ENCODE results near the gene ATP11A.

ATP11A gene

GRCh38 chr13:112702341-112702985 is 12.6 kb downstream of the ATP11A start:
- no peak for TF ChIP-seq CTCF (IDR thresholded peaks at IDR 0.05; ENCODE audit: insufficient read depth, missing control alignments)
- no peak for FAIRE-seq
- no peak for DNase-seq (ENCODE audit: insufficient read length, low spot score)

- DNase-seq (ENCODE audit: insufficient read length, low spot score): no peak
These were observed 13.1 kb downstream of the ATP11A start for GRCh38 chr13:112702986-112703379.

GRCh38 chr13:112703449-112704284 is 13.8 kb downstream of the ATP11A start:
- no peak for TF ChIP-seq CTCF (IDR thresholded peaks at IDR 0.05; ENCODE audit: insufficient read depth, missing control alignments)
- DNase-seq (ENCODE audit: insufficient read length, low spot score) (no peak), FAIRE-seq (no peak)

More at GRCh38 chr13:112702986-112703379, 13.1 kb downstream of the ATP11A start:
- FAIRE-seq: no peak
- TF ChIP-seq CTCF (IDR thresholded peaks at IDR 0.05; ENCODE audit: insufficient read depth, missing control alignments): no peak

- DNase-seq (ENCODE audit: insufficient read length, low spot score) (peak; percentile 60), FAIRE-seq (no peak)
- no peak for TF ChIP-seq CTCF (IDR thresholded peaks at IDR 0.05; ENCODE audit: insufficient read depth, missing control alignments)
These were observed 14.7 kb downstream of the ATP11A start for GRCh38 chr13:112704308-112705145.

GRCh38 chr13:112705286-112705685 is 15.4 kb downstream of the ATP11A start:
- DNase-seq (ENCODE audit: insufficient read length, low spot score) (no peak), FAIRE-seq (no peak)
- TF ChIP-seq CTCF (IDR thresholded peaks at IDR 0.05; ENCODE audit: insufficient read depth, missing control alignments): no peak

- TF ChIP-seq CTCF (IDR thresholded peaks at IDR 0.05; ENCODE audit: insufficient read depth, missing control alignments): no peak
- FAIRE-seq (no peak), DNase-seq (ENCODE audit: insufficient read length, low spot score) (no peak)
These were observed 16.3 kb downstream of the ATP11A start for GRCh38 chr13:112706171-112706570.
